Measurements from ENCODE around the gene ZNF625.
"Not testable (repeated sequence)": the region's sequence is repeated elsewhere in the genome, so short reads cannot be mapped to it uniquely, and the experiment has no call there.

ZNF625 gene

GRCh38 chr19:12137221-12137940 is 19.2 kb downstream of the ZNF625 start:
- DNase-seq (ENCODE audit: low read depth), result no peak

- peak; percentile 14 for DNase-seq (ENCODE audit: low read depth)
These were observed 23.5 kb downstream of the ZNF625 start for GRCh38 chr19:12133069-12133468.

GRCh38 chr19:12126707-12127106 is 29.8 kb downstream of the ZNF625 start:
- DNase-seq (ENCODE audit: low read depth), result no peak

- no peak for DNase-seq (ENCODE audit: low read depth)
These were observed 39.1 kb downstream of the ZNF625 start for GRCh38 chr19:12117201-12117970.

- DNase-seq (ENCODE audit: low read depth), result no peak
These were observed 43.4 kb downstream of the ZNF625 start for GRCh38 chr19:12113121-12113520.

GRCh38 chr19:12112701-12113100 is 43.8 kb downstream of the ZNF625 start:
- DNase-seq (ENCODE audit: low read depth), result no peak

- DNase-seq (ENCODE audit: low read depth), result peak; percentile 46
These were observed 44.4 kb downstream of the ZNF625 start for GRCh38 chr19:12111943-12112637.

- peak; percentile 22 for DNase-seq (ENCODE audit: low read depth)
These were observed 45.4 kb downstream of the ZNF625 start for GRCh38 chr19:12111176-12111575.

GRCh38 chr19:12103909-12104308 is 52.6 kb downstream of the ZNF625 start:
- DNase-seq (ENCODE audit: low read depth), result not testable (repeated sequence)

- DNase-seq (ENCODE audit: low read depth), result no peak
These were observed 58.5 kb downstream of the ZNF625 start for GRCh38 chr19:12098040-12098439.

GRCh38 chr19:12095111-12095790 is 61.3 kb downstream of the ZNF625 start:
- no peak for DNase-seq (ENCODE audit: low read depth)
